Measurements from ENCODE around the gene PNLIPRP2.

DNA sequence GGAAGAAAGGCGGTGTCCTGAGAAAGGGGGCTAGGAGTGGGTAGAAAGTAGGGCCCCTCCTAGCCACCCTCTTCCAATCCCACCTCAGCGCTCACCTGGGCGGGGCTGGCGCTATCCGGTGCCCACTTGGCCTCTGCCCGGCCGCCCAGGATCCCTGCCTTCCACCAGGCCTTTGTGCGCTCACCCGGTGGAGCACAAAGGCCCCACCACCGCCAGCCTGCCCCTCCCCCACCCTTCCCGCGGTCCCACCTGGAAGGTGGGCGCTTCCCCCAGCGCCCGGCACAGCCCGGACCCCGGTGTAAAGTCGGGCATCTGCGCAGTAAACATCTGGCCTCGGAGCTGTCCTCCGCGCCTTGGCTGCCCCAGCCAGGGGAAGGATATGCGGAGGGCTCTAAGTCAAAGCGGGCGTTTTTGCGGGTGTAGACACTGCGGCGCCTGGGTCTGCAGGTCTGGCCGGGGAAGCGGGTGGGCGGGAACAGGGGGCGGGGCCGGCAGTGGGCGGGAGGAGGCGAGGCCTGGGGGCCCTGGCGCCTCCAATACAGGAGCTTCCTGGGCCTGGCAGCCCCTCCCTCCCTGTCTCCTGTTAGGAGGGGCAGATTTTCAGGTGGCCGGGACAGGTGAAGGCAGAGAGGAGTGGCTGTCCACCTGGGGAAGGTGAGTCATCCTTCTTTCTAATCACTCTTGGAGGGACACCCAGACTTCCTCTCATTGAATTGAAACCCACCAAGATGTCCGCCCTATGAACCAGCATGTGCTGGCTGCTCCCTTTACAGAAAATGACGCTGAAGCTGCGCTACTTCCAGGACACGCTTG, 49.3 kb downstream of the PNLIPRP2 start:
- TF ChIP-seq POLR2AphosphoS5 (IDR thresholded peaks at IDR 0.05) (no peak), EP300 (IDR thresholded peaks at IDR 0.05) (no peak), POLR2A (IDR thresholded peaks at IDR 0.05) (no peak)
- TF ChIP-seq, protein P1, sequence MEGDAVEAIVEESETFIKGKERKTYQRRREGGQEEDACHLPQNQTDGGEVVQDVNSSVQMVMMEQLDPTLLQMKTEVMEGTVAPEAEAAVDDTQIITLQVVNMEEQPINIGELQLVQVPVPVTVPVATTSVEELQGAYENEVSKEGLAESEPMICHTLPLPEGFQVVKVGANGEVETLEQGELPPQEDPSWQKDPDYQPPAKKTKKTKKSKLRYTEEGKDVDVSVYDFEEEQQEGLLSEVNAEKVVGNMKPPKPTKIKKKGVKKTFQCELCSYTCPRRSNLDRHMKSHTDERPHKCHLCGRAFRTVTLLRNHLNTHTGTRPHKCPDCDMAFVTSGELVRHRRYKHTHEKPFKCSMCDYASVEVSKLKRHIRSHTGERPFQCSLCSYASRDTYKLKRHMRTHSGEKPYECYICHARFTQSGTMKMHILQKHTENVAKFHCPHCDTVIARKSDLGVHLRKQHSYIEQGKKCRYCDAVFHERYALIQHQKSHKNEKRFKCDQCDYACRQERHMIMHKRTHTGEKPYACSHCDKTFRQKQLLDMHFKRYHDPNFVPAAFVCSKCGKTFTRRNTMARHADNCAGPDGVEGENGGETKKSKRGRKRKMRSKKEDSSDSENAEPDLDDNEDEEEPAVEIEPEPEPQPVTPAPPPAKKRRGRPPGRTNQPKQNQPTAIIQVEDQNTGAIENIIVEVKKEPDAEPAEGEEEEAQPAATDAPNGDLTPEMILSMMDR (IDR thresholded peaks at IDR 0.05), result no peak

All from gastroesophageal sphincter (tissue), 3 donors.